Measurements from ENCODE around the gene CFH. TPM values are rescaled to one million over a fixed set of nuclear protein-coding genes. Genes with fewer than 3 reads are reported as not detected.

The CFH gene
- 26.1 and 43.9 TPM in 2 replicates for total RNA-seq (2022)
- percentile 59 among the genes with signal in this experiment for Bru-seq, nascent RNA
- BruChase-seq, experiment 1, labeled RNA remaining after a 6-hour chase = percentile 51 among the genes with signal in this experiment
- BruChase-seq, experiment 2, labeled RNA remaining after a 2-hour chase = percentile 45 among the genes with signal in this experiment
- long read RNA-seq, full-length matches to known transcripts = 26 of 41 reads
- long read RNA-seq, partial matches to known transcripts = 5 of 41 reads
- long read RNA-seq, other reads (novel, unspliced or antisense) = 10 of 41 reads

- DNase-seq = peak; percentile 10
- Mint-ChIP-seq H3K4me1 (ENCODE audit: low read depth, unreplicated experiment) (peaks cover 6% of the 10 kb centered on the region), H3K4me3 (ENCODE audit: low read depth, unreplicated experiment) (peak within 1 kb of the TSS; percentile 56), H3K27ac (ENCODE audit: unreplicated experiment) (peak within 1 kb of the TSS; percentile 48), H3K27me3 (ENCODE audit: unreplicated experiment) (no peaks in the 10 kb centered on the region), H3K36me3 (ENCODE audit: insufficient read depth, unreplicated experiment) (no peaks in the 10 kb centered on the region), H3K9me3 (ENCODE audit: low read depth, unreplicated experiment) (no peaks in the 10 kb centered on the region)
- no TSS peak for BruUV-seq (replicated peaks)
- no peak for TF ChIP-seq CTCF (IDR thresholded peaks at IDR 0.05; ENCODE audit: unreplicated experiment)
- CTCF ChIA-PET = no interaction called here
- intact Hi-C loops (cut with micrococcal nuclease; ENCODE audit: unreplicated experiment) = loop anchor here (2.0 kb wide), 1 partner anchor 43 kb away; the partner anchor contains the start of gene KCNT2
These were observed at the start of gene CFH for GRCh38 chr1:196651637-196652215. Gene CFH, plus strand, starts transcription at chr1:196652043. Its CDS starts 75 bp downstream, at chr1:196652118.

- Mint-ChIP-seq H3K36me3 (ENCODE audit: insufficient read depth, unreplicated experiment) (peaks cover 10% of the 10 kb centered on the region), H3K4me3 (ENCODE audit: low read depth, unreplicated experiment) (no peak overlapping the region), H3K27me3 (ENCODE audit: unreplicated experiment) (no peaks in the 10 kb centered on the region), H3K4me1 (ENCODE audit: low read depth, unreplicated experiment) (peaks cover 8% of the 10 kb centered on the region), H3K27ac (ENCODE audit: unreplicated experiment) (no peak overlapping the region), H3K9me3 (ENCODE audit: low read depth, unreplicated experiment) (no peaks in the 10 kb centered on the region)
- no peak for TF ChIP-seq CTCF (IDR thresholded peaks at IDR 0.05; ENCODE audit: unreplicated experiment)
- no TSS peak for BruUV-seq (replicated peaks)
- no peak for DNase-seq
- intact Hi-C loops (cut with micrococcal nuclease; ENCODE audit: unreplicated experiment) = no loop called here
- CTCF ChIA-PET = no interaction called here
These were observed 48.2 kb upstream of the CFH start for GRCh38 chr1:196603651-196604050.

GRCh38 chr1:196607981-196608380 lies 43.9 kb upstream of the CFH start:
- CTCF ChIA-PET = no interaction called here
- intact Hi-C loops (cut with micrococcal nuclease; ENCODE audit: unreplicated experiment) = loop anchor here (2.0 kb wide), 1 partner anchor 45 kb away; the partner anchor contains the start of gene CFH
- H3K27ac Mint-ChIP-seq (ENCODE audit: unreplicated experiment) = peak overlapping the region; percentile 70

More at GRCh38 chr1:196607981-196608380, 43.9 kb upstream of the CFH start:
- H3K4me3 Mint-ChIP-seq (ENCODE audit: low read depth, unreplicated experiment) = peak overlapping the region; percentile 84
- no peaks in the 10 kb centered on the region for H3K9me3 Mint-ChIP-seq (ENCODE audit: low read depth, unreplicated experiment)
- peaks cover 17% of the 10 kb centered on the region for H3K4me1 Mint-ChIP-seq (ENCODE audit: low read depth, unreplicated experiment)
- H3K36me3 Mint-ChIP-seq (ENCODE audit: insufficient read depth, unreplicated experiment) = peaks cover 16% of the 10 kb centered on the region
- no TSS peak for BruUV-seq (replicated peaks)
- peak; percentile 12 for DNase-seq
- TF ChIP-seq CTCF (IDR thresholded peaks at IDR 0.05; ENCODE audit: unreplicated experiment) = no peak
- no peaks in the 10 kb centered on the region for H3K27me3 Mint-ChIP-seq (ENCODE audit: unreplicated experiment)

Measured in Calu3 (cell line).